Measurements from ENCODE around the gene NMD3.

- TF ChIP-seq, protein P1, sequence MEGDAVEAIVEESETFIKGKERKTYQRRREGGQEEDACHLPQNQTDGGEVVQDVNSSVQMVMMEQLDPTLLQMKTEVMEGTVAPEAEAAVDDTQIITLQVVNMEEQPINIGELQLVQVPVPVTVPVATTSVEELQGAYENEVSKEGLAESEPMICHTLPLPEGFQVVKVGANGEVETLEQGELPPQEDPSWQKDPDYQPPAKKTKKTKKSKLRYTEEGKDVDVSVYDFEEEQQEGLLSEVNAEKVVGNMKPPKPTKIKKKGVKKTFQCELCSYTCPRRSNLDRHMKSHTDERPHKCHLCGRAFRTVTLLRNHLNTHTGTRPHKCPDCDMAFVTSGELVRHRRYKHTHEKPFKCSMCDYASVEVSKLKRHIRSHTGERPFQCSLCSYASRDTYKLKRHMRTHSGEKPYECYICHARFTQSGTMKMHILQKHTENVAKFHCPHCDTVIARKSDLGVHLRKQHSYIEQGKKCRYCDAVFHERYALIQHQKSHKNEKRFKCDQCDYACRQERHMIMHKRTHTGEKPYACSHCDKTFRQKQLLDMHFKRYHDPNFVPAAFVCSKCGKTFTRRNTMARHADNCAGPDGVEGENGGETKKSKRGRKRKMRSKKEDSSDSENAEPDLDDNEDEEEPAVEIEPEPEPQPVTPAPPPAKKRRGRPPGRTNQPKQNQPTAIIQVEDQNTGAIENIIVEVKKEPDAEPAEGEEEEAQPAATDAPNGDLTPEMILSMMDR (IDR thresholded peaks at IDR 0.05): no peak
- TF ChIP-seq POLR2A (IDR thresholded peaks at IDR 0.05): no peak
Observed at GRCh38 chr3:161187046-161187445, 34.1 kb upstream of the NMD3 start.

All from Peyer's patch (tissue), 4 donors.